SK-N-SH (cell line): ENCODE measurements around the gene C11orf68. TPM values are rescaled to one million over a fixed set of nuclear protein-coding genes. Genes with fewer than 3 reads are reported as not detected.

ENCODE experiments used
- CTCF ChIA-PET: fragments of 300-600, 350-600 bp; formaldehyde crosslinking; extraction: SDS; loops from one replicate; lab custom pipeline; 2021; lab: Yijun Ruan, JAX
- POLR2A ChIA-PET: fragments of 350-600 bp; sonication (Branson Sonifier 250); formaldehyde crosslinking; extraction: SDS; loops from one replicate; lab custom pipeline; 2020; ENCODE audit warnings: antibody characterized with exemption, inconsistent platforms; lab: Yijun Ruan, JAX
- DNase-seq: peaks from one replicate; pipeline ENCODE4 v3.0.0; 2012
- H2AFZ ChIP-seq: fragments of 200-600 bp; sonication (generic); 2 replicates; pipeline ENCODE4 v1.8.1; 2016; ENCODE audit warnings: antibody characterized with exemption, mild to moderate bottlenecking, low read depth
- H3F3A ChIP-seq: fragments of 200-600 bp; sonication (generic); replicated peaks from 2 replicates; pipeline ENCODE3; 2016; ENCODE audit warnings: antibody characterized with exemption, mild to moderate bottlenecking; ENCODE audit not compliant: insufficient read depth
- H3K27ac ChIP-seq, 2 experiments: fragments of 200-500 bp in 1 of 2; fragments of 200-600 bp in 1 of 2; sonication (Bioruptor generic) in 1 of 2; sonication (generic), shearing (Covaris generic) in 1 of 2; 2 replicates each; pipeline versions ENCODE4 v1.5.1 to v1.6.1; 2014 to 2016; ENCODE audit warnings: low read depth in 2 of 2, inconsistent platforms in 1 of 2, low read length in 1 of 2, mild to moderate bottlenecking in 1 of 2, mixed read lengths in 1 of 2
- H3K27me3 ChIP-seq: fragments of 200-600 bp; sonication (generic), shearing (Covaris generic); 2 replicates; pipeline ENCODE4 v1.6.1; 2016; ENCODE audit warnings: mixed run types; ENCODE audit not compliant: insufficient read depth
- H3K36me3 ChIP-seq, 2 experiments: fragments of 200-500 bp in 1 of 2; fragments of 200-600 bp in 1 of 2; sonication (Bioruptor generic) in 1 of 2; sonication (generic) in 1 of 2; replicated peaks in 1 of 2; 2 replicates each; pipeline versions ENCODE3 to v1.5.1; 2014 to 2016; ENCODE audit warnings: low read length in 1 of 2, mild to moderate bottlenecking in 1 of 2; ENCODE audit not compliant: insufficient read depth in 2 of 2, control insufficient read depth in 1 of 2
- H3K4me1 ChIP-seq, 2 experiments: fragments of 200-500 bp in 1 of 2; fragments of 200-600 bp in 1 of 2; sonication (Bioruptor generic) in 1 of 2; sonication (generic), shearing (Covaris generic) in 1 of 2; 2 replicates each; pipeline versions ENCODE4 v1.5.1 to v1.6.1; 2014 to 2016; ENCODE audit warnings: low read depth in 1 of 2, low read length in 1 of 2, mixed run types in 1 of 2; ENCODE audit not compliant: insufficient read depth in 2 of 2, control insufficient read depth in 1 of 2
- H3K4me2 ChIP-seq: fragments of 200-600 bp; sonication (generic), shearing (Covaris generic); 2 replicates; pipeline ENCODE4 v1.6.1; 2017; ENCODE audit warnings: mixed run types
- H3K4me3 ChIP-seq, 2 experiments: fragments of 200-500 bp in 1 of 2; fragments of 200-600 bp in 1 of 2; sonication (Bioruptor generic) in 1 of 2; sonication (generic), shearing (Covaris generic) in 1 of 2; 2 replicates each; pipeline versions ENCODE4 v1.5.1 to v1.8.1; 2014 to 2016; ENCODE audit warnings: low read depth in 2 of 2, inconsistent platforms in 1 of 2, low read length in 1 of 2, mild to moderate bottlenecking in 1 of 2, mixed read lengths in 1 of 2, moderate library complexity in 1 of 2
- H3K79me2 ChIP-seq: fragments of 200-600 bp; sonication (generic); 2 replicates; pipeline ENCODE4 v1.8.1; 2017; ENCODE audit warnings: mild to moderate bottlenecking; ENCODE audit not compliant: insufficient read depth
- H3K9ac ChIP-seq: fragments of 200-600 bp; sonication (generic); 2 replicates; pipeline ENCODE4 v1.6.1; 2017; ENCODE audit warnings: mixed run types
- H3K9me2 ChIP-seq: fragments of 200-600 bp; sonication (generic); 2 replicates; pipeline ENCODE4 v1.6.1; 2017; ENCODE audit warnings: mixed run types
- H3K9me3 ChIP-seq: fragments of 200-600 bp; sonication (generic); 2 replicates; pipeline ENCODE4 v1.6.1; 2017; ENCODE audit warnings: mixed run types, mild to moderate bottlenecking, moderate library complexity
- H4K20me1 ChIP-seq: fragments of 200-600 bp; sonication (generic); 2 replicates; pipeline ENCODE4 v1.6.1; 2017; ENCODE audit warnings: mild to moderate bottlenecking, mixed run types; ENCODE audit not compliant: insufficient read depth
- CHD2 ChIP-seq: fragments of 150-350 bp; IDR thresholded peaks from 2 replicates; pipeline ENCODE4 v1.6.1; 2018; ENCODE audit warnings: low read length; ENCODE audit not compliant: partially characterized antibody
- ELF1 ChIP-seq: IDR thresholded peaks from 2 replicates; pipeline ENCODE4 v1.4.0; 2012
- EP300 ChIP-seq, 2 experiments: IDR thresholded peaks; 2 replicates each; pipeline versions ENCODE4 v1.4.0 to v1.6.1; 2012; ENCODE audit warnings: borderline replicate concordance in 1 of 2, low read depth in 1 of 2, low read length in 1 of 2
- EZH2phosphoT487 ChIP-seq: fragments of 200-600 bp; sonication (generic); IDR thresholded peaks from 2 replicates; pipeline ENCODE4 v1.6.1; 2017; ENCODE audit warnings: low read depth, mixed run types, mild to moderate bottlenecking, antibody characterized with exemption, moderate library complexity, borderline replicate concordance
- FOSL2 ChIP-seq: IDR thresholded peaks from 2 replicates; pipeline ENCODE4 v1.4.0; 2012; ENCODE audit warnings: low read depth, mild to moderate bottlenecking, moderate library complexity, borderline replicate concordance
- FOXJ3 ChIP-seq: sonication (generic); formaldehyde crosslinking; IDR thresholded peaks from 2 replicates; pipeline ENCODE4 v1.5.1; 2020; ENCODE audit warnings: mild to moderate bottlenecking, missing genetic modification reagents
- FOXM1 ChIP-seq: IDR thresholded peaks from 2 replicates; pipeline ENCODE4 v1.4.0; 2012; ENCODE audit warnings: low read depth, mild to moderate bottlenecking
- GABPA ChIP-seq: IDR thresholded peaks from 2 replicates; pipeline ENCODE4 v1.4.0; 2012; ENCODE audit warnings: low read depth, mild to moderate bottlenecking
- GATA2 ChIP-seq: sonication (generic); formaldehyde crosslinking; IDR thresholded peaks from 2 replicates; pipeline ENCODE4 v1.5.0; 2020; ENCODE audit warnings: mild to moderate bottlenecking, missing genetic modification reagents
- IRF3 ChIP-seq: fragments of 150-350 bp; IDR thresholded peaks from 2 replicates; pipeline ENCODE4 v1.6.1; 2016; ENCODE audit warnings: mild to moderate bottlenecking, low read depth, low read length
- JUND ChIP-seq: IDR thresholded peaks from 2 replicates; pipeline ENCODE4 v1.4.0; 2012
- MAX ChIP-seq: IDR thresholded peaks from 2 replicates; pipeline ENCODE4 v1.4.0; 2012; ENCODE audit warnings: low read depth
- MXI1 ChIP-seq: IDR thresholded peaks from 2 replicates; pipeline ENCODE4 v1.6.1; 2012; ENCODE audit warnings: mild to moderate bottlenecking, low read depth, low read length, improper control_type of control experiment
- NFIC ChIP-seq: IDR thresholded peaks from 2 replicates; pipeline ENCODE4 v1.4.0; 2012; ENCODE audit warnings: borderline replicate concordance
- NRF1 ChIP-seq: IDR thresholded peaks from 2 replicates; pipeline ENCODE4 v1.6.1; 2012; ENCODE audit warnings: low read depth, mild to moderate bottlenecking, low read length
- PBX3 ChIP-seq: IDR thresholded peaks from 2 replicates; pipeline ENCODE4; 2012
- RCOR1 ChIP-seq: fragments of 150-350 bp; IDR thresholded peaks from 2 replicates; pipeline ENCODE4 v1.6.1; 2017; ENCODE audit warnings: antibody characterized with exemption, low read length
- REST ChIP-seq: IDR thresholded peaks from 2 replicates; pipeline ENCODE4 v1.6.1; 2012; ENCODE audit warnings: mild to moderate bottlenecking, low read depth, low read length, moderate library complexity
- RFX5 ChIP-seq: IDR thresholded peaks from 2 replicates; pipeline ENCODE4 v1.6.1; 2012; ENCODE audit warnings: mild to moderate bottlenecking, improper control_type of control experiment, low read length
- SIN3A ChIP-seq: IDR thresholded peaks from 2 replicates; pipeline ENCODE4 v1.6.1; 2012; ENCODE audit warnings: low read depth, mild to moderate bottlenecking, low read length, moderate library complexity, borderline replicate concordance
- TAF1 ChIP-seq: IDR thresholded peaks from 2 replicates; pipeline ENCODE4 v1.6.1; 2012; ENCODE audit warnings: low read depth, mild to moderate bottlenecking, low read length, moderate library complexity, borderline replicate concordance
- TEAD4 ChIP-seq: IDR thresholded peaks from 2 replicates; pipeline ENCODE4 v1.4.0; 2012; ENCODE audit warnings: mild to moderate bottlenecking, borderline replicate concordance; ENCODE audit not compliant: insufficient read depth
- USF2 ChIP-seq: fragments of 150-350 bp; IDR thresholded peaks from 2 replicates; pipeline ENCODE4 v1.6.1; 2017; ENCODE audit warnings: antibody characterized with exemption, low read length, low read depth, borderline replicate concordance
- YY1 ChIP-seq: IDR thresholded peaks from 2 replicates; pipeline ENCODE4 v1.4.0; 2012; ENCODE audit warnings: low read depth, mild to moderate bottlenecking
- ZBTB33 ChIP-seq: IDR thresholded peaks from 2 replicates; pipeline ENCODE4 v1.4.0; 2012; ENCODE audit warnings: low read depth, borderline replicate concordance
- WGBS: methylation state at CpG from one replicate; pipeline ENCODE4 v1.1.6; 2017; ENCODE audit warnings: low lambda C conversion rate; 5-methylcytosine and 5-hydroxymethylcytosine counted together
- polyA plus RNA-seq, 3 experiments: library from polyadenylated mRNA; depleted of rRNA; stranded (reverse); fragments of >200 nt; gene quantifications; 2 replicates each; pipeline ENCODE4 v1.2.3, GENCODE V29; 2012

Gene C11orf68
- polyA plus RNA-seq, 1 of the 3 experiments (the other 2 are of a cell fraction), result 65.3 TPM

GRCh38 chr11:65915821-65916251 is 3.0 kb downstream of the C11orf68 start:
- ChIA-PET POLR2A (no interaction called here), CTCF (interaction anchor here (1.3 to 3.3 kb wide), 3 partner anchors 27 to 50 kb away, joined by 3 to 24 read pairs (median 7); partner anchors contain the start of gene FIBP)
- no peak overlapping the region for H2AFZ ChIP-seq
- H4K20me1 ChIP-seq, result 0 out of 2 replicates have a peak, but pooled peaks cover 3% of the 10 kb centered on the region
- peaks cover 0 to 4% of the 10 kb centered on the region in 2 experiments for H3K36me3 ChIP-seq
- no peaks in the 10 kb centered on the region for H3K27me3 ChIP-seq
- peak overlapping the region; percentile 96 for H3K4me2 ChIP-seq
- H3F3A ChIP-seq, result peaks cover 24% of the 10 kb centered on the region
- 0% methylated on average over 3 of the region's 13 CpGs for WGBS
- no peaks in the 10 kb centered on the region for H3K9me2 ChIP-seq
- H3K4me3 ChIP-seq, result peak overlapping the region in 1 of 2 experiments; percentile 28; a peak in 2 of 4 replicates
- H3K4me1 ChIP-seq, result peaks cover 34 to 66% of the 10 kb centered on the region in 2 experiments; a peak in 3 of 4 replicates
- H3K79me2 ChIP-seq, result peaks cover 72% of the 10 kb centered on the region
- no peak for DNase-seq
- peak overlapping the region; percentile 99; the same call in 1 of the 2 replicates for H3K9ac ChIP-seq
- H3K9me3 ChIP-seq, result no peaks in the 10 kb centered on the region
- H3K27ac ChIP-seq, result peak overlapping the region; percentile 84 to 97; a peak in 3 of 4 replicates
- TF ChIP-seq CHD2 (no peak), USF2 (no peak), EP300 (IDR thresholded peaks at IDR 0.05; ENCODE audit: borderline replicate concordance in 1 of 2, low read depth in 1 of 2, low read length in 1 of 2) (peak in 1 of 2 experiments; percentile 98; a peak in 2 of 4 replicates), ELF1 (peak; percentile 51; the same call in 1 of the 2 replicates), ZBTB33 (peak; percentile 91), JUND (peak; percentile 100), MXI1 (no peak), IRF3 (no peak), NFIC (peak; percentile 95), PBX3 (peak; percentile 80), TEAD4 (peak; percentile 99), EZH2phosphoT487 (no peak), FOXJ3 (CRISPR knock-in tag) (no peak), NRF1 (no peak), GATA2 (no peak), SIN3A (no peak), YY1 (no peak; the same call in 1 of the 2 replicates), MAX (peak; percentile 87), FOSL2 (peak; percentile 100), REST (peak; percentile 62; the same call in 1 of the 2 replicates), RFX5 (no peak), FOXM1 (peak; percentile 76), GABPA (no peak; the same call in 1 of the 2 replicates), RCOR1 (no peak), TAF1 (peak; percentile 64; the same call in 1 of the 2 replicates)
